HG02970 (cell line): ENCODE data around the gene MFN2.
"Not testable (repeated sequence)": the region's sequence is repeated elsewhere in the genome, so short reads cannot be mapped to it uniquely, and the experiment has no call there.

Source experiments
- ATAC-seq: cut with Tn5 transposase; IDR thresholded peaks from one replicate; pipeline ENCODE4 v1.9.1; 2021; ENCODE audit warnings: mild to moderate bottlenecking, moderate library complexity, moderate number of reproducible peaks; ENCODE audit not compliant: unreplicated experiment, low FRiP score

The MFN2 gene

DNA sequence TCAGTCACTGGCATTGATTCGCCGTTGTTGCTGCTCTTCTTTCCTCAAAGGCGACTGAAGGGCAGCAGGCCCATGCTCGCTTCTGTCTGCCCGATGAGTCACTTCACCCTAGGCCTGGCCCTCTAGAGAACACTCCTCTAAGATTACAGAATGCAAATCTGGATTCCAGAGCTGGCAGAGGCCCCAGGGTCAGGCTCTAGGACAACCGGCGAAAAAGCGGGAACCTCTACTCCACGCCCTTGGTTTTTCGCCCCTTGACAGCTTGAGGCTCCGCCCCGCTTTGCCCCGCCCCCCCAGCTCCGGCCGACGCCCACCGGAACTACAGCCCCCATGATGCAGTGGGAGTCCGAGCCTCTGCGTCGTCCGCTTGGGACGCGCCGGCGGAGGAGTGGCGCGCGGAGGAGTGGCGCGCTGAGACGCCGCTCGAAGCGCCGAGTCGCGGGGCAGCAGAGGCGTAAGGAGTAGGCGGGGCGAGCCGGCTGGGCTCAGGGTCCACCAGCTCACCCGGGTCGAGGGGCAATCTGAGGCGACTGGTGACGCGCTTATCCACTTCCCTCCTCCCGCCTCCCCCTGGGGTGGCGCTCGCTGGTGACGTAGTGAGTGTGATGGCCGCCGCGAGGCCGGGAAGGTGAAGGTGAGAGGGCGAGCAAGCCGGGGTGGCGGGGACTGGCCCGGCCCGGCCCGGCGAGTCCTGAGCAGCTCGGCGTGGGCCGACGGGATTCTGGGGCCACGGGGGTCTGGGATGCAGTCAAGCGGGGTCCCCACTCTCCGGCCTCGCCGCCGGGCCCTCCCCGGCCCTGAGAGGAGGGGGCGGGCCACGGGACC is at the start of gene MFN2:
Gene MFN2 (plus strand): TSS at position 594 of the 825 bp plus-strand sequence. CDS start 8,725 bp downstream, outside the sequence.
- peak; percentile 89 for ATAC-seq

DNA sequence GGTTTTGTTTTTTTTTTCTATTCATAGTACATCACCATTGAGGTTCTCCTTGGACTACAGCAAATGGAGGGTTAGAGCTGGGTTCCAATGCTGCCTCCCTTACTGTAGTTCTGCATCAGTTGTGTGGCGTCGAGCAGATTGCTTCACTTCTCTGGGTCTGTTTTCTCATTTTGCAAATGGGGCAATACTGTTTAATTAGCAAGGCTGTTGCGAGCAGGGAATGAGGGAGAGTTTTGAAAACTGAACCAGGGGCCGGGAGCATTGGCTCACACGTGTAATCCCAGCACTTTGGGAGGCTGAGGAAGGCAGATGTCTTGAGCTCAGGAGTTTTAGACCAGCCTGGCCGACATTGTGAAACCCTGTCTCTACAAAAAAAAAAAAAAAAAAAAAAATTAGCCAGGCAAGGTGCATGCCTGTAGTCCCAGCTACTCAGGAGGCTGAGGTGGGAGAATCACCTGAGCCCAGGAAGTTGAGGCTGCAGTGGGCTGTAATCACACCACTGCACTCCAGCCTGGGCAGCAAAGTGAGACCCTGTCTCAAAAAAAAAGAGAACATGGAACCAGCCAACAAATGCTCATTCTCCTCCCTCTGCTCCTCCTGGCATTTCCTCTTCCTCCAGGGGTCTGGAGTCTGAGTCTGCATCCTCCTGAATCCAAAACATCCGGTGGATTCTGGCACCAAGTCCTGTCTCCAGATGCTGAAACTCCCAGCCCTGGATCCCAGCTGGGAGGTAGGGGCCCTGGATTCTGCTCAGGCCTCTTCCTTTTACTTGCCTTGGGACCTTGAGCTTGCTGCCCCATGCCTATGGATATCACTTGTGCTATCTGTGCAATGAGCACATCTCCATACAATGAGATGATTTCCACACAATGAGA is 49.4 kb upstream of the MFN2 start:
- no peak for ATAC-seq

DNA sequence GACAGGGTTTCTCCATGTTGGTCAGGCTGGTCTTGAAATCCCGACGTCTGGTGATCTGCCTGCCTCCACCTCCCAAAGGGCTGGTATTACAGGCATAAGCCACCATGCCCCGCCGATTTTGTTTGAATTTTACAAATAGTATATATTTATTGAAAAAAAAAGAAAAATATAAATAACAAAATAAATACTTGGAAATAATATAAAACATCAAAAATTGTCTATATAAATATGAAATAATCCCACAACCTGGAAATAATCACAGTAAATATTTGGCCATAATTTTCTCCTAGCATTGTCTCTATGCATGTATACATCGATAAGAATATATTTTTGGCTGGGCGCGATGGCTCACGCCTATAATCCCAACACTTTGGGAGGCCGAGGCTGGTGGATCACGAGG is 48.4 kb upstream of the MFN2 start:
- no peak for ATAC-seq

GRCh38 chr1:11934302-11935056 is 45.8 kb upstream of the MFN2 start, which contains the start of gene PLOD1:
PLOD1 (plus strand) TSS chr1:11934717; CDS start chr1:11934780, 63 bp downstream.
- peak; percentile 79 for ATAC-seq

DNA sequence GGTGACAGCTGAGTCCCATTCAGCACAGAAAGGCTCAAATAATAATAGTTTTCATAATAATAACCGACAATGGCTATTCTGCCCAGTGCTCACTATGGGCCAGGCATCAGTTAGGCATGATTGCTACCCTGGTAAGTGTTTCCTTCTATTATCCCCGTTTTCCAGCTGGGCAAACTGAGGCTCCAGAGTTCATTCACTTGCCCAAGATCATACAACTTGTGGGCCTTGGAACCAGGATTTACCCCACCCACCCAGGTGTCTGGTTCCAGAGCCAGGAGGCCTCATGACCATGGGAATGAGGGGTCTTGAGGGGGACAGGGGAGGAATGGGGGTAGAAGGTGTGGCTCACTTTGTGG is 45.2 kb upstream of the MFN2 start:
- ATAC-seq: no peak

- not testable (repeated sequence) for ATAC-seq
These were observed 44.5 kb upstream of the MFN2 start for GRCh38 chr1:11935733-11936132.

GRCh38 chr1:11938722-11939526 is 41.3 kb upstream of the MFN2 start:
- ATAC-seq: no peak

DNA sequence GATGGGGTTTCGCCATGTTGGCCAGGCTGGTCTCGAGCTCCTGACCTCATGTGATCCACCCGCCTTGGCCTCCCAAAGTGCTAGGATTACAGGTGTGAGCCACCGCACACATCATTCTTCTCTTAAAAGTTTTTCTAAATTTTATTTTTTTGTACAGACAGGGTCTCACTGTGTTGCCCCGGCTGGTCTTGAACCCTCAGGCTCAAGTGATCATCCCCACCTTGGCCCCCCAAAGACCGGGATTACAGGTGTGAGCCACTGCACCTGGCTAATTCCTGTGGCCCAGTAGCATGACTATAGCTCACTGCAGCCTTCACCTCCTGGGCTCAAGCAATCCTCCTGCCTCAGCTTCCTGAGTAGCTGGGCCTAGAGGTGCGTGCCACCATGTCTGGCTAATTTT is 40.5 kb upstream of the MFN2 start:
- ATAC-seq: not testable (repeated sequence)

- ATAC-seq: no peak
These were observed 39.9 kb upstream of the MFN2 start for GRCh38 chr1:11940260-11940921.

GRCh38 chr1:11942280-11942679 is 38.0 kb upstream of the MFN2 start:
- ATAC-seq: no peak

GRCh38 chr1:11943619-11944018 is 36.6 kb upstream of the MFN2 start:
- ATAC-seq: no peak

GRCh38 chr1:11944358-11944931 is 35.8 kb upstream of the MFN2 start:
- ATAC-seq: no peak

GRCh38 chr1:11946647-11947046 is 33.6 kb upstream of the MFN2 start:
- no peak for ATAC-seq

GRCh38 chr1:11948822-11949458 is 31.3 kb upstream of the MFN2 start:
- ATAC-seq: no peak

GRCh38 chr1:11951901-11952300 is 28.3 kb upstream of the MFN2 start:
- no peak for ATAC-seq

DNA sequence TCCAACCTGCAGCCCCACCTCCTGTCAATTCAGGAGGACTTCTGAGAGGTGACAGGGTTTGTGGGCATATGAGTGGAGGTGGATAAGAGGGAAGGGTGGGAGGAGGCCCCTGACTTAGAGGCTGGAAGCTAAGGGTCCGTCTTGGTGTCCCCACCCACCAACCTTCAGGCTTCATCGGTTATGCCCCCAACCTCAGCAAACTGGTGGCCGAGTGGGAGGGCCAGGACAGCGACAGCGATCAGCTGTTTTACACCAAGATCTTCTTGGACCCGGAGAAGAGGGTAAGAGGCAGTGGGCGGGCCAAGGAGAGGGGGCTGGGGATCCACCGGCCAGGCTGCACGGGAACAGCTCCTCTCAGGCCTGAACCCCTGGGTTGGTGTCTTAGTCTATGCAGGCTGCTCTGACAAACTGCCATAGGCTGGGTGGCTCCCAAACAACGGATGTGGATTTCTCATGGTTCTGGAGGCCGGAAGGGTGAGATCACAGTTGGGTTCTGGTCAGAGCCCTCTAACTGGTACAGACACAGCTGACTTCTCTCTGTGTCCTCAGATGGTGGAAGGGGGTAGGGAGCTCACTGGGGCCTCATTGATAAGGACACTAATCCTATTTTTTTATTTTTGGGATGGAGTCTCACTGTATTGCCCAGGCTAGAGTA is 27.7 kb upstream of the MFN2 start:
- ATAC-seq: no peak

DNA sequence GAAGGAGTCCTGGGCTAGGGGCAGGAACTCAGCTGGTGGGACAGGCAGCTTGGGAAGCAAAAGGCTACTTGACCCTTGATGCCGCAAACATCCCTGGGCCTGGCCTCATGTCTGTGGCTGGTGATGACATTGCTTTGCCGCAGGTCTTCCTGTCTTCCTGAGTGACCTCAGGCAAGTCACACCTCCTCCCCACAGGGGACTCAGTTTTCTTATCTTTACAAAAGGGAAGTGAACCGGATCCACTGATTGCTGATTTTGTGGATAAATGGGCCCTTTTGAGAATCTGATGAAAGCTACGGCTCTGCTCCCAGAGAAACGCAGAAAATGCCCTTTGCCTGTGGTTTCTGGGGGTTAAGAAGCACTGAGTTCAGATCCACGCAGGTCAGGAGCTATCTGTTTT is 25.0 kb upstream of the MFN2 start:
- no peak for ATAC-seq

GRCh38 chr1:11957398-11957797 is 22.8 kb upstream of the MFN2 start:
- no peak for ATAC-seq
